A549 (cell line): ENCODE results near the gene SIGMAR1. TPM values are rescaled to one million over a fixed set of nuclear protein-coding genes. Genes with fewer than 3 reads are reported as not detected.
A peak's percentile ranks its signal among the peaks of the same experiment; 100 is the strongest.

Experiments
- ATAC-seq, 2 experiments: fragments of 200-7000 bp in 1 of 2; fragments of >200 bp in 1 of 2; cut with Nextera tagmentation in 1 of 2; cut with Tn5 transposase in 1 of 2; 3 replicates each; pipeline versions ENCODE4 v1.8.0 to v1.9.1; 2018 to 2020; ENCODE audit warnings: mild to moderate bottlenecking in 1 of 2, moderate library complexity in 1 of 2
- CTCF ChIA-PET: fragments of 300-600 bp; sonication (Branson Sonifier 250); formaldehyde crosslinking; extraction: SDS; loops from one replicate; lab custom pipeline; 2021; ENCODE audit warnings: antibody characterized with exemption, inconsistent platforms; lab: Yijun Ruan, JAX
- POLR2A ChIA-PET: fragments of 350-600 bp; formaldehyde crosslinking; extraction: SDS; loops from one replicate; lab custom pipeline; 2021; ENCODE audit warnings: antibody characterized with exemption, inconsistent platforms; lab: Yijun Ruan, JAX
- DNase-seq, 2 experiments: peaks; one replicate each; pipeline versions ENCODE4 v3.0.0 to v3.0.0-alpha.2; 2011 to 2016; ENCODE audit warnings: low read depth in 1 of 2, low spot score in 1 of 2
- FAIRE-seq: peaks from 2 replicates; lab custom pipeline; 2011; peaks lifted over from hg19 to GRCh38; lab: Jason Lieb, UNC
- H3K27ac ChIP-seq, 2 experiments: fragments of >200 bp; sonication (Bioruptor Twin); formaldehyde crosslinking; 3 replicates each; pipeline ENCODE4 v1.5.1; 2016 to 2017
- H3K4me1 ChIP-seq: fragments of >200 bp; sonication (Bioruptor Twin); formaldehyde crosslinking; 3 replicates; pipeline ENCODE4 v1.6.1; 2016
- H3K4me2 ChIP-seq: fragments of >200 bp; sonication (Bioruptor Twin); formaldehyde crosslinking; 3 replicates; pipeline ENCODE4 v1.6.1; 2016
- H3K4me3 ChIP-seq: fragments of >200 bp; sonication (Bioruptor Twin); formaldehyde crosslinking; 3 replicates; pipeline ENCODE4 v1.5.1; 2016
- H3K9me3 ChIP-seq: fragments of >200 bp; sonication (Bioruptor Twin); formaldehyde crosslinking; 3 replicates; pipeline ENCODE4 v1.6.1; 2016
- E2F6 ChIP-seq: IDR thresholded peaks from 2 replicates; pipeline ENCODE4 v1.6.1; 2012; ENCODE audit warnings: low read depth, borderline replicate concordance
- EHMT2 ChIP-seq: fragments of 200-600 bp; sonication (generic); IDR thresholded peaks from 2 replicates; pipeline ENCODE4 v1.6.1; 2016; ENCODE audit warnings: antibody characterized with exemption, low read depth, mild to moderate bottlenecking, moderate library complexity
- EP300 ChIP-seq, 2 experiments: fragments of >200 bp; sonication (Bioruptor Twin); formaldehyde crosslinking; IDR thresholded peaks; 2 replicates in 1 of 2; 3 replicates in 1 of 2; pipeline ENCODE4 v1.6.1; 2016 to 2017
- ESRRA ChIP-seq: fragments of 150-350 bp; IDR thresholded peaks from 2 replicates; pipeline ENCODE4 v1.6.1; 2014; ENCODE audit warnings: mild to moderate bottlenecking, low read length, borderline replicate concordance
- FOSL2 ChIP-seq, 2 experiments: fragments of 450-650 bp in 1 of 2; fragments of >200 bp in 1 of 2; sonication (Bioruptor Twin) in 1 of 2; formaldehyde crosslinking; IDR thresholded peaks; 2 replicates each; pipeline versions ENCODE4 v1.5.0 to v1.6.1; 2016 to 2020; ENCODE audit warnings: mild to moderate bottlenecking in 1 of 2, moderate library complexity in 1 of 2
- HOXA7 ChIP-seq: fragments of 250-450 bp; sonication (Bioruptor Pico); IDR thresholded peaks from 2 replicates; pipeline ENCODE4 v1.5.0; 2020; ENCODE audit warnings: mild to moderate bottlenecking, moderate library complexity
- HOXB13 ChIP-seq: fragments of 250-450 bp; sonication (Bioruptor Pico); IDR thresholded peaks from 2 replicates; pipeline ENCODE4 v1.5.0; 2020; ENCODE audit warnings: low read depth, mild to moderate bottlenecking, moderate library complexity
- NFE2L2 ChIP-seq: fragments of 150-350 bp; conservative IDR thresholded peaks from 2 replicates; pipeline ENCODE4 v1.6.1; 2014; ENCODE audit warnings: low read length
- POLR2AphosphoS2 ChIP-seq: conservative IDR thresholded peaks from 2 replicates; pipeline ENCODE4 v1.6.1; 2012; ENCODE audit warnings: low read length, improper control_type of control experiment, inconsistent platforms
- RAD21 ChIP-seq, 2 experiments: fragments of >200 bp in 1 of 2; sonication (Bioruptor Twin) in 1 of 2; formaldehyde crosslinking in 1 of 2; IDR thresholded peaks in 1 of 2; conservative IDR thresholded peaks in 1 of 2; 2 replicates in 1 of 2; 3 replicates in 1 of 2; pipeline ENCODE4 v1.6.1; 2012 to 2018; ENCODE audit warnings: inconsistent platforms in 1 of 2
- RCOR1 ChIP-seq: fragments of 150-350 bp; IDR thresholded peaks from 2 replicates; pipeline ENCODE4 v1.6.1; 2014; ENCODE audit warnings: antibody characterized with exemption, low read length, low read depth
- SMC3 ChIP-seq: fragments of >200 bp; sonication (Bioruptor Twin); formaldehyde crosslinking; IDR thresholded peaks from 3 replicates; pipeline ENCODE4 v1.6.1; 2018; ENCODE audit warnings: inconsistent platforms
- SREBF2 ChIP-seq: fragments of 450-650 bp; IDR thresholded peaks from 2 replicates; pipeline ENCODE4 v1.6.1; 2014; ENCODE audit warnings: mild to moderate bottlenecking, moderate library complexity
- USF2 ChIP-seq: fragments of 450-650 bp; IDR thresholded peaks from 2 replicates; pipeline ENCODE4 v1.6.1; 2014; ENCODE audit warnings: antibody characterized with exemption
- ZFP36 ChIP-seq: fragments of 450-650 bp; IDR thresholded peaks from 2 replicates; pipeline ENCODE4 v1.6.1; 2014; ENCODE audit warnings: borderline replicate concordance; ENCODE audit not compliant: partially characterized antibody
- ZSCAN20 ChIP-seq: fragments of 250-450 bp; sonication (Bioruptor Pico); IDR thresholded peaks from 2 replicates; pipeline ENCODE4 v1.8.0; 2022; ENCODE audit warnings: mild to moderate bottlenecking, moderate library complexity
- WGBS: methylation state at CpG from one replicate; pipeline ENCODE4 v1.1.6; 2017; ENCODE audit errors: missing lambda C conversion rate; 5-methylcytosine and 5-hydroxymethylcytosine counted together
- polyA plus RNA-seq, 4 experiments: library from polyadenylated mRNA; depleted of rRNA in 3 of 4; stranded (reverse); fragments of >200 nt; fragmentation: RNase III in 1 of 4; extraction: RNeasy Plus Mini Kit Qiagen cat#74134 plus additional on column Dnase treatment in 1 of 4; gene quantifications; 2 replicates in 3 of 4; 3 replicates in 1 of 4; pipeline ENCODE4 v1.2.3, GENCODE V29; 2011 to 2017
- TF ChIP-seq, protein P1 (sequence below): fragments of >200 bp; sonication (Bioruptor Twin); formaldehyde crosslinking; IDR thresholded peaks from 3 replicates; pipeline ENCODE4 v1.5.1; 2016
- TF ChIP-seq, protein P2 (sequence below): IDR thresholded peaks from 2 replicates; pipeline ENCODE4 v1.6.1; 2012

The SIGMAR1 gene
- polyA plus RNA-seq, 2 of the 4 experiments (the other 2 are of a cell fraction) = 64.6 to 150 TPM

DNA sequence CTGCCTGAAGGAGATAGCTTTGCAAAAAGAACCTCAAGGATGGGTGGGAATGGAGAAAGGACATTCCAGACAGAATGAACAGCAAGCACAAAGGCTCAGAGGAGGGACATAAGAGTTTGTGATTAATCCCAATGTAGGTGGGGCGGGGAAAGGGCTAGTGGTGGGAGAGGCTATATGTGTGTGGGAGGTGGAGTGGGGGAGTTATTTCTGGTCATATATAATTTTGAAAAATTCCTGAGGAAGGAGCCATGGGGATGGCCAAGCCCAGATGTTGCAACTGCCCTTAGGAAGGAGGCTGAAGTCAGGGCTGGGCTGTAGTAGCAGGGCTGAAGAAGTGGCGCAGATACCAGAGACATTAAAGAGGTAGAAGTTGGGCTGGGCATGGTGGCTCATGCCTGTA is 38.3 kb upstream of the SIGMAR1 start:
- TF ChIP-seq ZFP36 = no peak
- Histone ChIP-seq H3K27ac (no peak overlapping the region), H3K4me1 (no peaks in the 10 kb centered on the region), H3K4me2 (no peak overlapping the region), H3K4me3 (no peak overlapping the region), H3K9me3 (no peaks in the 10 kb centered on the region)
- no peak for DNase-seq
- CTCF ChIA-PET = interaction anchor here (0.7 to 4.7 kb wide), 13 partner anchors 8 to 322 kb away, joined by 3 to 65 read pairs (median 4); partner anchors contain the start of genes CCL21, CCL27, GALT and IL11RA
- no peak for FAIRE-seq
- whole genome bisulfite sequencing = 98% methylated on average over 2 of the region's 2 CpGs
- POLR2A ChIA-PET = no interaction called here
- ATAC-seq = no peak

DNA sequence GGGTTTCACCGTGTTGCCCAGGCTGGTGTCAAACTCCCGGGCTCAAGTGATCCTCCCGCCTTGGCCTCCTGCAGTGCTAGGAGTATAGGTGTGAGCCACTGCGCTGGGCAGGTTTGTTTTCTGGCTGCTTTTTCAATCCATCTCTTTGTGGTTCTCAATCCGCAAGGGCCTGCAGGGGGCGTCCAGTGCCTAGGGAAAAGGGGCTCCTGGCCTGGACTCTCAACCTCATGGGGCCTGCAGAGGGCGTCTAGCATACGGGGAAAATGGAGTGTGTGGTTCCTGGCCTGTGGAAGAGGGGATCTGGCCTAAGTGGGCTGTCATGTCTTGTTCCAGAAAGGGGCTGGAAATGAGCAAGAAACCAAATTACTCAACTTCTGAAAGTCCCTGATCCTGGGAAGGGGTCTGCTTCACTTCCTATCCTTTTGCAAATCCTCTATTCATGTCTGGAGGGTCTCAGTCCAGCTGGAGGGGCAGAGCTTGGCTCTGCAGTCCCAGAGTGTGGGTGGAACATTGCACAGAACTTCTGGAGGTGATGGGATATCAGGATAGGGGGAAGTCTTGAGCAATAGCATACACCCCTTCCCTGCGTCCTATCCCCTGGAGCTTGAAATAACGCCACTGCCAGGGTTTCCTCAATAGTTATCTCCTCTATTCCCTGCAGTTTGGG is 37.6 kb upstream of the SIGMAR1 start:
- Histone ChIP-seq H3K4me1 (no peaks in the 10 kb centered on the region), H3K27ac (no peak overlapping the region), H3K4me2 (no peak overlapping the region), H3K9me3 (no peaks in the 10 kb centered on the region), H3K4me3 (no peak overlapping the region)
- POLR2A ChIA-PET = no interaction called here
- 21% methylated on average over 10 of the region's 10 CpGs for WGBS
- DNase-seq = peak; percentile 79 to 84
- CTCF ChIA-PET = interaction anchor here (0.7 to 4.7 kb wide), 14 partner anchors 9 to 322 kb away, joined by 3 to 65 read pairs (median 4); partner anchors contain the start of genes CCL21, CCL27, GALT and IL11RA
- FAIRE-seq = no peak
- peak; percentile 70 to 88 for TF ChIP-seq RAD21 (conservative IDR thresholded peaks at IDR 0.05 in 1 of 2, IDR thresholded peaks at IDR 0.05 in 1 of 2)
- no peak for TF ChIP-seq ESRRA
- TF ChIP-seq, protein P1, sequence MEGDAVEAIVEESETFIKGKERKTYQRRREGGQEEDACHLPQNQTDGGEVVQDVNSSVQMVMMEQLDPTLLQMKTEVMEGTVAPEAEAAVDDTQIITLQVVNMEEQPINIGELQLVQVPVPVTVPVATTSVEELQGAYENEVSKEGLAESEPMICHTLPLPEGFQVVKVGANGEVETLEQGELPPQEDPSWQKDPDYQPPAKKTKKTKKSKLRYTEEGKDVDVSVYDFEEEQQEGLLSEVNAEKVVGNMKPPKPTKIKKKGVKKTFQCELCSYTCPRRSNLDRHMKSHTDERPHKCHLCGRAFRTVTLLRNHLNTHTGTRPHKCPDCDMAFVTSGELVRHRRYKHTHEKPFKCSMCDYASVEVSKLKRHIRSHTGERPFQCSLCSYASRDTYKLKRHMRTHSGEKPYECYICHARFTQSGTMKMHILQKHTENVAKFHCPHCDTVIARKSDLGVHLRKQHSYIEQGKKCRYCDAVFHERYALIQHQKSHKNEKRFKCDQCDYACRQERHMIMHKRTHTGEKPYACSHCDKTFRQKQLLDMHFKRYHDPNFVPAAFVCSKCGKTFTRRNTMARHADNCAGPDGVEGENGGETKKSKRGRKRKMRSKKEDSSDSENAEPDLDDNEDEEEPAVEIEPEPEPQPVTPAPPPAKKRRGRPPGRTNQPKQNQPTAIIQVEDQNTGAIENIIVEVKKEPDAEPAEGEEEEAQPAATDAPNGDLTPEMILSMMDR = peak; percentile 79
- TF ChIP-seq SMC3 = peak; percentile 47; the same call in 2 of the 3 replicates
- TF ChIP-seq EHMT2 = no peak
- no peak for TF ChIP-seq USF2
- TF ChIP-seq, protein P2, sequence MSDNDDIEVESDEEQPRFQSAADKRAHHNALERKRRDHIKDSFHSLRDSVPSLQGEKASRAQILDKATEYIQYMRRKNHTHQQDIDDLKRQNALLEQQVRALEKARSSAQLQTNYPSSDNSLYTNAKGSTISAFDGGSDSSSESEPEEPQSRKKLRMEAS = 0 out of 2 replicates have a peak, but pooled peaks have one; percentile 23
- peak; percentile 93 to 99 for ATAC-seq

DNA sequence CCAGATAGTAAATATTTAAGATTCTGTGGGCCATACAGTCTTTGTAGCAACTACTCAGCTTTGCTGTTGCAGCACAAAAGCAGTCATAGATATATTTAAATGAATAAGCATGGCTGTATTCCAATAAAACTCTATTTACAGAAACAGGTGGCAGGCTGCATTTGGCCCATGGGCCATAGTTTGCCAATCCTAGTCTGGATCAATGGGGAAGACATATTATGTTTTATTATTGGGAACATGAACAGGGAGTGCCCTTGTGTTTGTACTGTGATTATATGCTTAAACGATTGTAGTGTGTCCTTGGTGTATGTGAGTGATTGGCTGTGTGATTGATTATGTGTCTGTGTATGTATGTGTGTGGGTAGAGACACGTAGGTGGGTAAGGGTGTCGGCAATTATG is 36.9 kb upstream of the SIGMAR1 start:
- Histone ChIP-seq H3K9me3 (0 out of 3 replicates have a peak, but pooled peaks cover 4% of the 10 kb centered on the region), H3K4me3 (no peak overlapping the region), H3K4me2 (no peak overlapping the region), H3K27ac (no peak overlapping the region), H3K4me1 (no peaks in the 10 kb centered on the region)
- 65% methylated on average over 3 of the region's 3 CpGs for WGBS
- DNase-seq = no peak
- ATAC-seq = no peak
- no peak for FAIRE-seq
- TF ChIP-seq EP300 (IDR thresholded peaks at IDR 0.05) = no peak
- no peak for TF ChIP-seq USF2
- ChIA-PET CTCF (interaction anchor here (0.8 to 4.7 kb wide), 9 partner anchors 8 to 225 kb away, joined by 3 to 65 read pairs (median 4); partner anchors contain the start of gene CCL21), POLR2A (no interaction called here)

DNA sequence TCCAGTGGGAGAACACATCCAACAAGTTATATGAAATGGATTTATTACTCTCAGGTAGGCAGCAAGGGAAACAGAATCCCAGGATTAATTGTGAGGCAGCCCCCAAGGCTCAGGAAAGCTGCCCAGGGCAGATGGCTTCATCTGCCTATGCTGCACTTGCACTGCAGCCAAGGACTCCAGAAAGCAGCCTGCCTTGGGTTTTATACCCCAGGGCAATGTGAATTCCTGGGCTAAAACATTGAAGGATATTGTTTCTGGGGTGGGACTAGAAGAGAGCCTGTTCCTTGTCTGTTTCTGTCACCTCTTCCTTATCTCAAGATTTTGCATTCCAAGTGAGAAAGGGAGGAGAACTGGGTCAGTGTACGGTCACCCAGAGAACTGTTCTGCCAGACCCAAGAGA is 33.7 kb upstream of the SIGMAR1 start:
- no peak for TF ChIP-seq POLR2AphosphoS2
- no peak for TF ChIP-seq HOXA7 (CRISPR knock-in tag)
- no peak for TF ChIP-seq E2F6
- no peak for TF ChIP-seq NFE2L2
- TF ChIP-seq SREBF2 = no peak
- no peak for TF ChIP-seq ZSCAN20
- no peak for TF ChIP-seq HOXB13 (CRISPR knock-in tag)
- TF ChIP-seq FOSL2 (IDR thresholded peaks at IDR 0.05) = no peak
- TF ChIP-seq FOSL2 (CRISPR knock-in tag; IDR thresholded peaks at IDR 0.05) = no peak
- TF ChIP-seq RCOR1 = no peak
- H3K27ac ChIP-seq = no peak overlapping the region
- H3K4me2 ChIP-seq = no peak overlapping the region
- H3K4me1 ChIP-seq = no peaks in the 10 kb centered on the region
- 86% methylated on average over 1 of the region's 1 CpG for WGBS
- ChIA-PET POLR2A (no interaction called here), CTCF (interaction anchor here (0.6 to 3.8 kb wide), 4 partner anchors 10 to 974 kb away, joined by 3 to 23 read pairs (median 8); no protein-coding TSS in a partner anchor)
- 0 out of 3 replicates have a peak, but pooled peaks cover 4% of the 10 kb centered on the region for H3K9me3 ChIP-seq
- H3K4me3 ChIP-seq = no peak overlapping the region
- FAIRE-seq (no peak), ATAC-seq (no peak), DNase-seq (no peak)
